HepG2 (cell line): ENCODE data around the gene CD19. TPM values are rescaled to one million over a fixed set of nuclear protein-coding genes. Genes with fewer than 3 reads are reported as not detected.

ENCODE experiments used
- ARNT2 ChIP-seq: sonication (generic); formaldehyde crosslinking; IDR thresholded peaks from 2 replicates; pipeline ENCODE4 v1.8.0; 2022; ENCODE audit warnings: mild to moderate bottlenecking, low read depth, missing genetic modification reagents, moderate library complexity
- ATF7-NPFF ChIP-seq: sonication (generic); formaldehyde crosslinking; IDR thresholded peaks from 2 replicates; pipeline ENCODE4 v1.8.1; 2023; ENCODE audit warnings: mild to moderate bottlenecking, low read depth, missing genetic modification reagents, moderate library complexity
- ELF1 ChIP-seq: sonication (generic); formaldehyde crosslinking; IDR thresholded peaks from 2 replicates; pipeline ENCODE4 v1.4.0; 2020; ENCODE audit warnings: missing genetic modification reagents
- HOXA3 ChIP-seq: sonication (generic); formaldehyde crosslinking; IDR thresholded peaks from 2 replicates; pipeline ENCODE4 v1.5.0; 2020; ENCODE audit warnings: missing genetic modification reagents
- MATR3 ChIP-seq: sonication (generic); formaldehyde crosslinking; IDR thresholded peaks from 2 replicates; pipeline ENCODE4 v1.4.0; 2020; ENCODE audit warnings: missing genetic modification reagents
- MTF2 ChIP-seq: sonication (generic); formaldehyde crosslinking; IDR thresholded peaks from 2 replicates; pipeline ENCODE4 v1.5.0; 2020; ENCODE audit warnings: missing genetic modification reagents, borderline replicate concordance
- NR2F6 ChIP-seq, 2 experiments: IDR thresholded peaks; 2 replicates each; pipeline ENCODE4 v1.6.1; 2016; ENCODE audit warnings: antibody characterized with exemption in 1 of 2, mild to moderate bottlenecking in 1 of 2
- SOX13 ChIP-seq, 3 experiments: fragments of 450-650 bp in 1 of 3; sonication (generic) in 1 of 3; formaldehyde crosslinking in 1 of 3; IDR thresholded peaks in 2 of 3; conservative IDR thresholded peaks in 1 of 3; 2 replicates each; pipeline versions ENCODE4 v1.5.0 to v1.6.1; 2016 to 2020; ENCODE audit warnings: antibody characterized with exemption in 1 of 3, mild to moderate bottlenecking in 1 of 3, missing compliant biosample characterization in 1 of 3, missing genetic modification reagents in 1 of 3, moderate library complexity in 1 of 3
- STAG1 ChIP-seq: sonication (generic); formaldehyde crosslinking; IDR thresholded peaks from 2 replicates; pipeline ENCODE4 v1.4.0; 2020; ENCODE audit warnings: missing genetic modification reagents
- ZFP1 ChIP-seq: IDR thresholded peaks from 2 replicates; pipeline ENCODE4 v1.6.1; 2016
- ZFYVE20 ChIP-seq: sonication (generic); formaldehyde crosslinking; IDR thresholded peaks from 2 replicates; pipeline ENCODE4 v1.8.0; 2023; ENCODE audit warnings: low read depth, mild to moderate bottlenecking, moderate library complexity, missing genetic modification reagents, borderline replicate concordance
- ZIK1 ChIP-seq: sonication (generic); formaldehyde crosslinking; IDR thresholded peaks from 2 replicates; pipeline ENCODE4 v1.5.0; 2020; ENCODE audit warnings: mild to moderate bottlenecking, low read depth, missing genetic modification reagents, borderline replicate concordance
- ZNF441 ChIP-seq: sonication (generic); formaldehyde crosslinking; IDR thresholded peaks from 2 replicates; pipeline ENCODE4 v1.7.0; 2021; ENCODE audit warnings: missing genetic modification reagents, borderline replicate concordance
- ZNF446 ChIP-seq: sonication (generic); formaldehyde crosslinking; IDR thresholded peaks from 2 replicates; pipeline ENCODE4 v1.5.0; 2020; ENCODE audit warnings: mild to moderate bottlenecking, missing genetic modification reagents
- ZNF510 ChIP-seq: sonication (generic); formaldehyde crosslinking; IDR thresholded peaks from 2 replicates; pipeline ENCODE4 v1.4.0; 2020; ENCODE audit warnings: low read depth, mild to moderate bottlenecking, missing genetic modification reagents
- ZNF570 ChIP-seq: sonication (generic); formaldehyde crosslinking; IDR thresholded peaks from 2 replicates; pipeline ENCODE4 v1.4.0; 2020; ENCODE audit warnings: mild to moderate bottlenecking, missing genetic modification reagents, borderline replicate concordance
- ZSCAN31 ChIP-seq: sonication (generic); formaldehyde crosslinking; IDR thresholded peaks from 2 replicates; pipeline ENCODE4 v1.5.0; 2020; ENCODE audit warnings: low read depth, mild to moderate bottlenecking, missing genetic modification reagents
- polyA plus RNA-seq, 8 experiments: library from polyadenylated mRNA; depleted of rRNA in 3 of 8; stranded (reverse) in 7 of 8; unstranded in 1 of 8; fragments of >200 nt; fragmentation: Illumina TruSeq in 4 of 8; extraction: Trizol in 4 of 8; gene quantifications; 2 replicates each; pipeline versions ENCODE4 v1.2.1 to v1.2.3, GENCODE V29; 2011 to 2016; ENCODE audit warnings: low read depth in 4 of 8, missing spikeins in 1 of 8, mixed read lengths in 1 of 8; ENCODE audit not compliant: insufficient read depth in 1 of 8
- total RNA-seq, 5 experiments: library from RNA; depleted of rRNA; stranded (reverse); fragments of >200 nt; fragmentation: Illumina TruSeq; extraction: Trizol; gene quantifications; 2 replicates each; pipeline ENCODE4 v1.2.3, GENCODE V29; 2016; ENCODE audit warnings: low read depth in 1 of 5
- TF ChIP-seq, protein P1 (sequence below): sonication (generic); formaldehyde crosslinking; IDR thresholded peaks from 2 replicates; pipeline ENCODE4 v1.8.1; 2023; ENCODE audit warnings: missing genetic modification reagents, inconsistent platforms, borderline replicate concordance
- TF ChIP-seq, protein P2 (sequence below): sonication (generic); formaldehyde crosslinking; IDR thresholded peaks from 2 replicates; pipeline ENCODE4 v1.4.0; 2020; ENCODE audit warnings: missing genetic modification reagents, borderline replicate concordance
- TF ChIP-seq, protein P3 (sequence below): sonication (generic); formaldehyde crosslinking; IDR thresholded peaks from 2 replicates; pipeline ENCODE4 v1.5.1; 2020; ENCODE audit warnings: missing genetic modification reagents, mild to moderate bottlenecking, borderline replicate concordance
- TF ChIP-seq, protein P4 (sequence below): sonication (generic); formaldehyde crosslinking; IDR thresholded peaks from 2 replicates; pipeline ENCODE4 v1.4.0; 2020; ENCODE audit warnings: mild to moderate bottlenecking, missing genetic modification reagents

CD19 gene
- total and polyA plus RNA-seq, 2 of the 13 experiments (the other 11 are each of a cell fraction or from before 2014, with no cell fraction given), result 0.55 to 1.1 TPM

DNA sequence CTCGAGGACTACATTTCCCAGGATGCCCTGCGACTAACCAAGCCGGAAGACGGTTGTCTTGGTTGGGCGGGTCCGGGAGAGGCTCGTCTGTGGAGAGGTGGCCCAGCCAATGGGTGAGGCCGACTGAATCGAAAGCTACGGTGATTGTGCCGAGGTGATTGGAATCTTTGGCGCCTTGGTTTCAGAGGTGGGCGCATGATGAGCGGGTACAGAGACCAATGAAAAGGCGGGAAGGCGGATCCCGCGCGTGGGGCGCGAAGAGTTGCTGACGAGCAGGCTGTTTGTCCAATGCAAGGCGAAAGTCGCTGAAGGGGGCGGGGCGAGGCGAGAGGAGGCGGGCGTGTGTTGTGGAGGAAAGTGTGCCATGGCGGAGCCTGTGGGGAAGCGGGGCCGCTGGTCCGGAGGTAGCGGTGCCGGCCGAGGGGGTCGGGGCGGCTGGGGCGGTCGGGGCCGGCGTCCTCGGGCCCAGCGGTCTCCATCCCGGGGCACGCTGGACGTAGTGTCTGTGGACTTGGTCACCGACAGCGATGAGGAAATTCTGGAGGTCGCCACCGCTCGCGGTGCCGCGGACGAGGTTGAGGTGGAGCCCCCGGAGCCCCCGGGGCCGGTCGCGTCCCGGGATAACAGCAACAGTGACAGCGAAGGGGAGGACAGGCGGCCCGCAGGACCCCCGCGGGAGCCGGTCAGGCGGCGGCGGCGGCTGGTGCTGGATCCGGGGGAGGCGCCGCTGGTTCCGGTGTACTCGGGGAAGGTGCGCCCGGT lies 19.1 kb downstream of the CD19 start, which contains the start of gene NFATC2IP (continued):
- TF ChIP-seq SOX13 (IDR thresholded peaks at IDR 0.05) (no peak), SOX13 (CRISPR knock-in tag; conservative IDR thresholded peaks at IDR 0.05 in 1 of 2, IDR thresholded peaks at IDR 0.05 in 1 of 2) (0 out of 4 replicates have a peak, but pooled peaks of 1 of the 2 experiments have one; percentile 6), STAG1 (no peak), ZNF510 (no peak), ARNT2 (CRISPR knock-in tag) (no peak), ATF7-NPFF (CRISPR knock-in tag) (peak; percentile 75; the same call in 1 of the 2 replicates), ZNF446 (CRISPR knock-in tag) (peak; percentile 83), NR2F6 (IDR thresholded peaks at IDR 0.05) (no peak), NR2F6 (CRISPR knock-in tag; IDR thresholded peaks at IDR 0.05) (no peak; the same call in 1 of the 2 replicates), HOXA3 (CRISPR knock-in tag) (peak; percentile 62; the same call in 1 of the 2 replicates), MATR3 (CRISPR knock-in tag) (no peak), ZSCAN31 (CRISPR knock-in tag) (peak; percentile 26; the same call in 1 of the 2 replicates), ZNF570 (CRISPR knock-in tag) (0 out of 2 replicates have a peak, but pooled peaks have one; percentile 43), ELF1 (peak; percentile 100), ZIK1 (CRISPR knock-in tag) (no peak; the same call in 1 of the 2 replicates), ZNF441 (CRISPR knock-in tag) (no peak), ZFYVE20 (no peak), MTF2 (no peak), ZFP1 (CRISPR knock-in tag) (no peak)
- TF ChIP-seq, protein P1, sequence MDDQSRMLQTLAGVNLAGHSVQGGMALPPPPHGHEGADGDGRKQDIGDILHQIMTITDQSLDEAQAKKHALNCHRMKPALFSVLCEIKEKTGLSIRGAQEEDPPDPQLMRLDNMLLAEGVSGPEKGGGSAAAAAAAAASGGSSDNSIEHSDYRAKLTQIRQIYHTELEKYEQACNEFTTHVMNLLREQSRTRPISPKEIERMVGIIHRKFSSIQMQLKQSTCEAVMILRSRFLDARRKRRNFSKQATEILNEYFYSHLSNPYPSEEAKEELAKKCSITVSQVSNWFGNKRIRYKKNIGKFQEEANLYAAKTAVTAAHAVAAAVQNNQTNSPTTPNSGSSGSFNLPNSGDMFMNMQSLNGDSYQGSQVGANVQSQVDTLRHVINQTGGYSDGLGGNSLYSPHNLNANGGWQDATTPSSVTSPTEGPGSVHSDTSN (CRISPR knock-in tag), result peak; percentile 97; the same call in 1 of the 2 replicates
- TF ChIP-seq, protein P2, sequence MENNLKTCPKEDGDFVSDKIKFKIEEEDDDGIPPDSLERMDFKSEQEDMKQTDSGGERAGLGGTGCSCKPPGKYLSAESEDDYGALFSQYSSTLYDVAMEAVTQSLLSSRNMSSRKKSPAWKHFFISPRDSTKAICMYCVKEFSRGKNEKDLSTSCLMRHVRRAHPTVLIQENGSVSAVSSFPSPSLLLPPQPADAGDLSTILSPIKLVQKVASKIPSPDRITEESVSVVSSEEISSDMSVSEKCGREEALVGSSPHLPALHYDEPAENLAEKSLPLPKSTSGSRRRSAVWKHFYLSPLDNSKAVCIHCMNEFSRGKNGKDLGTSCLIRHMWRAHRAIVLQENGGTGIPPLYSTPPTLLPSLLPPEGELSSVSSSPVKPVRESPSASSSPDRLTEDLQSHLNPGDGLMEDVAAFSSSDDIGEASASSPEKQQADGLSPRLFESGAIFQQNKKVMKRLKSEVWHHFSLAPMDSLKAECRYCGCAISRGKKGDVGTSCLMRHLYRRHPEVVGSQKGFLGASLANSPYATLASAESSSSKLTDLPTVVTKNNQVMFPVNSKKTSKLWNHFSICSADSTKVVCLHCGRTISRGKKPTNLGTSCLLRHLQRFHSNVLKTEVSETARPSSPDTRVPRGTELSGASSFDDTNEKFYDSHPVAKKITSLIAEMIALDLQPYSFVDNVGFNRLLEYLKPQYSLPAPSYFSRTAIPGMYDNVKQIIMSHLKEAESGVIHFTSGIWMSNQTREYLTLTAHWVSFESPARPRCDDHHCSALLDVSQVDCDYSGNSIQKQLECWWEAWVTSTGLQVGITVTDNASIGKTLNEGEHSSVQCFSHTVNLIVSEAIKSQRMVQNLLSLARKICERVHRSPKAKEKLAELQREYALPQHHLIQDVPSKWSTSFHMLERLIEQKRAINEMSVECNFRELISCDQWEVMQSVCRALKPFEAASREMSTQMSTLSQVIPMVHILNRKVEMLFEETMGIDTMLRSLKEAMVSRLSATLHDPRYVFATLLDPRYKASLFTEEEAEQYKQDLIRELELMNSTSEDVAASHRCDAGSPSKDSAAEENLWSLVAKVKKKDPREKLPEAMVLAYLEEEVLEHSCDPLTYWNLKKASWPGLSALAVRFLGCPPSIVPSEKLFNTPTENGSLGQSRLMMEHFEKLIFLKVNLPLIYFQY (CRISPR knock-in tag), result no peak; the same call in 1 of the 2 replicates
- TF ChIP-seq, protein P3, sequence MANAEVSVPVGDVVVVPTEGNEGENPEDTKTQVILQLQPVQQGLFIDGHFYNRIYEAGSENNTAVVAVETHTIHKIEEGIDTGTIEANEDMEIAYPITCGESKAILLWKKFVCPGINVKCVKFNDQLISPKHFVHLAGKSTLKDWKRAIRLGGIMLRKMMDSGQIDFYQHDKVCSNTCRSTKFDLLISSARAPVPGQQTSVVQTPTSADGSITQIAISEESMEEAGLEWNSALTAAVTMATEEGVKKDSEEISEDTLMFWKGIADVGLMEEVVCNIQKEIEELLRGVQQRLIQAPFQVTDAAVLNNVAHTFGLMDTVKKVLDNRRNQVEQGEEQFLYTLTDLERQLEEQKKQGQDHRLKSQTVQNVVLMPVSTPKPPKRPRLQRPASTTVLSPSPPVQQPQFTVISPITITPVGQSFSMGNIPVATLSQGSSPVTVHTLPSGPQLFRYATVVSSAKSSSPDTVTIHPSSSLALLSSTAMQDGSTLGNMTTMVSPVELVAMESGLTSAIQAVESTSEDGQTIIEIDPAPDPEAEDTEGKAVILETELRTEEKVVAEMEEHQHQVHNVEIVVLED, result peak; percentile 88; the same call in 1 of the 2 replicates
- TF ChIP-seq, protein P4, sequence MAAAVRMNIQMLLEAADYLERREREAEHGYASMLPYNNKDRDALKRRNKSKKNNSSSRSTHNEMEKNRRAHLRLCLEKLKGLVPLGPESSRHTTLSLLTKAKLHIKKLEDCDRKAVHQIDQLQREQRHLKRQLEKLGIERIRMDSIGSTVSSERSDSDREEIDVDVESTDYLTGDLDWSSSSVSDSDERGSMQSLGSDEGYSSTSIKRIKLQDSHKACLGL, result peak; percentile 78; the same call in 1 of the 2 replicates
